Regular cardiac myocyte (primary cell): ENCODE results near the gene NAA35. TPM values are rescaled to one million over a fixed set of nuclear protein-coding genes. Genes with fewer than 3 reads are reported as not detected.

Source experiments
- total RNA-seq: library from RNA; depleted of rRNA; stranded (reverse); fragments of >200 nt; gene quantifications from 2 replicates; pipeline ENCODE4 v1.2.3, GENCODE V29; 2014

NAA35 gene
- total RNA-seq: 16.9 and 19.7 TPM in 2 replicates

GRCh38 chr9:85940832-85941621 lies at the start of gene NAA35:
TSS of gene NAA35 (plus strand) at chr9:85941146. CDS start at chr9:85942160, 1,014 bp downstream.

Other genes with a start within 250 kb of the NAA35 start
- gene AGTPBP1, start 199.2 kb upstream of the NAA35 start, total RNA-seq: 18.4 and 24.8 TPM in 2 replicates
- 67.4 and 73.2 TPM in 2 replicates for gene GOLM1, start 158.4 kb downstream of the NAA35 start, total RNA-seq